ENCODE measurements around the gene GRP.

GRCh38 chr18:59271606-59272220, 51.8 kb downstream of the GRP start:
- TF ChIP-seq CTCF (IDR thresholded peaks at IDR 0.05 in 2 of 3, conservative IDR thresholded peaks at IDR 0.05 in 1 of 3; ENCODE audit: control insufficient read depth in 2 of 3, extremely low read depth in 1 of 3, insufficient read depth in 1 of 3, low read depth in 3 of 3, low read length in 3 of 3) (no peak), SP1 (IDR thresholded peaks at IDR 0.05; ENCODE audit: low read depth, low read length) (no peak), RFX5 (IDR thresholded peaks at IDR 0.05; ENCODE audit: low read depth, low read length) (no peak), TARDBP (IDR thresholded peaks at IDR 0.05; ENCODE audit: borderline replicate concordance) (no peak), EGR1 (IDR thresholded peaks at IDR 0.05; ENCODE audit: borderline replicate concordance in 1 of 2, low read depth in 2 of 2, low read length in 2 of 2) (no peak), MEF2B (IDR thresholded peaks at IDR 0.05; ENCODE audit: partially characterized antibody, poor library complexity, severe bottlenecking) (no peak), CHD2 (IDR thresholded peaks at IDR 0.05; ENCODE audit: borderline replicate concordance, low read depth, low read length) (no peak), MYC (IDR thresholded peaks at IDR 0.05; ENCODE audit: insufficient read depth, insufficient read length, insufficient replicate concordance, low read length, severe bottlenecking) (no peak), PML (IDR thresholded peaks at IDR 0.05; ENCODE audit: low read length) (no peak)
- TF ChIP-seq, protein P1, sequence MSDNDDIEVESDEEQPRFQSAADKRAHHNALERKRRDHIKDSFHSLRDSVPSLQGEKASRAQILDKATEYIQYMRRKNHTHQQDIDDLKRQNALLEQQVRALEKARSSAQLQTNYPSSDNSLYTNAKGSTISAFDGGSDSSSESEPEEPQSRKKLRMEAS (IDR thresholded peaks at IDR 0.05; ENCODE audit: low read depth, low read length) = no peak
